Stimulated activated CD4-positive, alpha-beta T cell treated with anti-CD3 and anti-CD28 coated beads, TNF-alpha, amount 100 ng/mL, for 48 hours (primary cell): ENCODE results near the gene ZFYVE28.

Source experiments
- DNase-seq, 3 donors: peaks; one replicate each; pipeline ENCODE4 v3.0.0-alpha.2; 2020; ENCODE audit warnings: low read depth in 3 of 3

ZFYVE28 gene

GRCh38 chr4:2411786-2412510 lies 6.5 kb downstream of the ZFYVE28 start:
- DNase-seq = no peak

GRCh38 chr4:2409381-2409783 lies 9.1 kb downstream of the ZFYVE28 start:
- DNase-seq = no peak

DNA sequence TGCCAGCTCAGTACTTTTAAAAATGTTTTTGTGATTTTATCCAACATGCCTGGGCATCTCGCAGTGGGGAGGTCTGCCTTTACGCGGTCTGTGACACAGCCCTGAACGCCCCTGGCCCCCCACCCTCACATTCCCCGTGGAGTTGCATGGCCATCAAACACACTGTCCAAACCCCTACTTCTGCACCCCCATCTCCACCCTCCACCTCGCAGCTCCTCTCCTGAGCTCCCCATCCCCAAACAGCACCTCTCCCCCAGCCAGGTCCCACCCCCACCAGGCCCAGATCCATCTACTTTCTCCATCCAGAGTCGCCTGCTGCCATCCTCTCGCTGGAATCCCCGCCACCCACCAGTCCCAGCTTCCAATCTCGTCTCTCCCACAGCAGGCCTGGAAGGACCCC lies 9.5 kb downstream of the ZFYVE28 start:
- DNase-seq = no peak

- DNase-seq = no peak
Observed at GRCh38 chr4:2408401-2408958, 10.0 kb downstream of the ZFYVE28 start.

DNA sequence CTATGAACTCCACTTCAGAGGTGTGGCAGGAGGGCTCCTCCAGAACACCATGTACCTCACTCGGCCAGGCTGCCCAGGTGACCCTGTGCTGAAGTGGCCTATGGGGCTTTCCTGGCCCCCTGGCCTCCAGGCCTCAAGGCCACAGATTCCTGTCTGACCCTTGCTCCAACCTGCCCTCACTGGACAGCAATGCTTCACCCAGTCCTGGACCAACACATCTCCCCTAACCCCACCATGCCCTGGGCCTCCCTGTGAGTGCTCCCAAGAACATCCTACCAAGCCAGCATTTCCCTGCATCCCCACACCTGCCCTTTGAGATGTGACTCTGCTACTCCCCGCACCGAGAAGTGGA lies 10.5 kb downstream of the ZFYVE28 start:
- no peak for DNase-seq

- DNase-seq = no peak
Observed at GRCh38 chr4:2406920-2407319, 11.5 kb downstream of the ZFYVE28 start.

DNA sequence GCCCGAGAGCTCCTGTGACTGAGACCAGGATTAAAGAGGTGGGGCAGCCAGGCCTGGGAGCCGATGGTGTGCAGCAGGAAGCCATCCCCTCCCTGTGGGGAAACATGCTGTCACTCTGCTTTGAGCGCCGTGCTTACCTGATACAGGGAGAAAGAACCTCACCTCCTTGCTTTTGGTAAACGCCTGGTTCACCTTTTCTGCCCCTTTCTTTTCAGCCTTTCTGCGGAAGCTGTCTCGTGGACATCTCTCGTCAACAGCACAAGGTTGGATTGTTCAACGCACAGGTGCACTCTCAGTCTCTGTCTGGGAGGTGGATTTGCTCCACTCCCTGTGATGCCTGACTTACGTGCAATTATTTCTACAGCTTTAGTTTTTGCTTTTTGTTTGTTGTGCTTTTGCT lies 12.0 kb downstream of the ZFYVE28 start:
- DNase-seq = no peak

- DNase-seq = no peak
Observed at GRCh38 chr4:2402941-2403340, 15.5 kb downstream of the ZFYVE28 start.

DNA sequence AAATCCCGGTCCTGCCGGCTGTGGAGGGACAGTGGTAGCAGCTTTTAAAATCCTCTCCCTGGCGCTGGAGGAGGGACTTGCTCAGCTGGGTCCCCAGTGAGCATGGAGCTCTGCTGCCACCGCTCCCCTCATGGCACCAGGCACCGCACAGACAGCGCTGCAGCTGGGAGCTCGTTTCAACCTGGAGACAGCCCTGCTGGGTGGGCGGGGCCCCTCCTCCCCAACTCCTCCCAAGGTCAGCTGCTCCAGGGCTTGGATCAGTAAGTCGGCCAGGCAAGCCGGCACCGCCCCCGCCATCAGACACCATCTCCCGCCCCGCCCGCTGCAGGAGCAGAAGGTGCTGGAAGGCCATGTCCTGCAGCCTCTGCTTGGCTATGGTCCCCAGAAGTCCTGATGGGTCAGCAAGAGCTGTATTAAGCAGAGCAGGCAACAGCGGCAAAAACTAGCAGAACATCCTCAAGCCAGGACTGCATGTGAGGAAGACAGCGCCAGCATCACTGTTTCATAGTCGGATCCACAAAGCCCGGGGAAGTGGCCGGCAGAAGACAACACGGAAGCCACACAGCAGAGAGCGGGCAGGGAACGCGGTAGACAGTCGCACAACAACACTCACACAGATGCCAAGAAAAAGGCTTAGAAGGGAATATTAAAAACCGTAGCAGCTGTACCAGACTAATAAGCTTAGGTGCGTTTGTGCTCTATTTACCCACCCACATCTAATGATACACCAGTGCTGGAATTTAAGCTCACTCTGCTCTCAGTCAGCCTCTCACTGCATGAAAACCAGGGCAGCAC lies 16.2 kb downstream of the ZFYVE28 start:
- no peak for DNase-seq

- DNase-seq = no peak
Observed at GRCh38 chr4:2401610-2401983, 16.8 kb downstream of the ZFYVE28 start.

GRCh38 chr4:2400841-2401609 lies 17.4 kb downstream of the ZFYVE28 start:
- DNase-seq = no peak

GRCh38 chr4:2399631-2400190 lies 18.7 kb downstream of the ZFYVE28 start:
- no peak for DNase-seq

GRCh38 chr4:2399216-2399615 lies 19.2 kb downstream of the ZFYVE28 start:
- no peak for DNase-seq

DNA sequence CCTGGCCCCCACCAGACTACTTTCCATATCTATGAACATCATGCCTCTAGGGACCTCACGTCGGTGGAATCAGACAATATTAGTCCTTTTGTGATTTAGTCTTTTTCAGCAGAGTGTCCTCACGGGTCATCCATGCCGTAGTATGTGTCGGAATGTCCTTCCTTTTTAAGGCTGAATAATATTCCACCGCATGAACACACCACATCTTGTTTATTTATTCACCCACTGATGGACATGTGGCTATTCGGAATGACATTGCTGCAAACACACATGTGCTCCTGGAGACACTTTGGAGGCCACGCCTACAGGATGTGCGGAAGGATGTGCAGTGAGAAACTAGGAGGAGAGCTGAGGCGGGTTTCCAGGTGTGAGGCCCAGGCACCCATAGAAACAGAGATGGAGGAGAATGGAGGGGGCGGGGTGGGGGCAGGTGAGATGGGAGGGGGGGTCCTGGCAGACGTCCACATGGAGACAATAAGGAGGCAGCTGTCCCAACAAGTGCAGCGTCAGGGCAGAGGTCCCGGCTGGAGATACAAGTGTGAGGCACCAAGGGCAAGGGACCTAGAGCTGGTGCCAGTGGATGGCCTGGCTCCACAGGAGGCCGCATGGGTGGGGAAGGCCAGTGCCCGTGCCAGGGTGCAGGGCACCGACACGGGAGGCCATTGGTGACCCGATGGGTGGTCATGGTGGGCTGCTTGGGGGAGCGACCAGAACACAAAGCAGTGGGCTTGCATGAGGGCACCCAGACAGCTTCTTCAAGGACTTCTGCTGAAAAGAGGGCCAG lies 20.7 kb downstream of the ZFYVE28 start:
- DNase-seq = no peak

- DNase-seq = no peak
Observed at GRCh38 chr4:2396781-2397368, 21.6 kb downstream of the ZFYVE28 start.

- no peak for DNase-seq
Observed at GRCh38 chr4:2395584-2395983, 22.9 kb downstream of the ZFYVE28 start.

- no peak for DNase-seq
Observed at GRCh38 chr4:2395038-2395437, 23.4 kb downstream of the ZFYVE28 start.

DNA sequence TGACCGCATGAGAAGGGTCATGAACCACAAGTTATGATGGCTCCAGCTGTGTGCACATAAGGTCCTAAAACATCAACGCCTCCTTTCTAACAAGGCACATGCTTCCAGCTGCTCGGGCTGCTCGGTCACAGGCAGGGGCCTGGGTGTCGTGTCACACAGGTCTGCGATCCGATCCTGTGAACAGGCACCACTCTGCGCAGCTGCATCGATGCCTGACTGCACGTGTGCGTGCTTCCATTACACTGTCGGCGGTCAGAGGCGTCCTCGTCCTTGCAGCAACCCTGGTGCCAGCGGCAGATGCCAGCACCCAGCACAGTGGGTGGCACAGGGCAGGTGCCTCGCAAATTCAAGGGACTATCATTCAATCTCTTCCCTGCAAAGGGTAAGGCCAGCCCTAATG lies 23.9 kb downstream of the ZFYVE28 start:
- DNase-seq = no peak

DNA sequence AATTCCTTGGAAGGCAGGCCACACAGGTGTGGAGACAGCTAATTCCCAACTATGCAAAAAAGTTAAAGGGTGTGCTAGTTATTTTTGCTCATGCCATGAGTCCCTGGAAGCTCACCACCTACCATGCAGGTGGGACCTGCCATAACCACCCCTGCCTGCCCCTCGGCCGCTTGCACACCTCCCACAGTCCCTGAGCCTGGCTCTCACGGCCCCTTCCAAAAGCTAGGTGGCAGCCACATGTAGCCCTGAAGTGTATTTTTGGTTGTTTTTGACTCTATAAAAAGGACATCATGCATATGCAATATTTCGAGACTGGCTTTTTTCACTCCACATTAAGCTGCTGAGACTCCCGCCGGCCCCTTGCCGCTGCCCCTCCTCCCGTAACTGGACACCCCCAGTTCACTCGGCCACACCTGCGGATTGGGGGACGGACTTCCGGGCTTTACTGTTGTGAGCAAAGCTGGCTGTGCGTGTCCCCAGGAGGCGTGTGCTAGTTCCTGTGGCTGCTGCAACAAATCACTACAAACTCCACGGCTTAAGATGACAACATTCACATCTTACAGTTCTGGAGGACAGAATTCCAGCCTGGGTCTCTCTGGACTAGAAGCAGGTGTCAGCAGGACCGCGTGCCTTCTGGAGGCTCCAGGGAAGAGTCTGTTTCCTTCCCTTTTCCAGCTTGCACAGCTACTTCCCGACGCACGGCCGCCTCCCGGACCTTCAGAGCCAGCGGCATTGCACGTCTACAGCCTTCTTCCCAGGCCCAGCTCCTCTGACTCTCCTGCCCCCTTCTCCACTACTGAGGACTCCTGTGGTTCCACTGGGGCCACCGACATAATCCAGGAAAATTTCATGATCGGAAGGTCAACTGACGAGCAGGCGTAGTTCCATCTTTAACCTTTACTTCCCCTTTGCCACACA lies 24.8 kb downstream of the ZFYVE28 start:
- DNase-seq = no peak
